T-helper 1 cell treated with Interleukin-12 subunit alpha and Interleukin-12 subunit beta and Interleukin-4 antibody, amounts not matched to agents 30 μg/mL and 1 μg/mL, for 36 hours (primary cell): ENCODE results near the gene RAD51C.
"Not testable (repeated sequence)": the region's sequence is repeated elsewhere in the genome, so short reads cannot be mapped to it uniquely, and the experiment has no call there.

Experiments used
- H3K27ac Mint-ChIP-seq: one replicate; pipeline ENCODE4 v1.8.0; 2021; ENCODE audit warnings: mild to moderate bottlenecking, mixed read lengths
- H3K27me3 Mint-ChIP-seq: one replicate; pipeline ENCODE4 v1.8.0; 2021; ENCODE audit warnings: low read depth, mixed read lengths
- H3K36me3 Mint-ChIP-seq: one replicate; pipeline ENCODE4 v1.8.0; 2021; ENCODE audit warnings: low read depth, mixed read lengths
- H3K4me1 Mint-ChIP-seq: one replicate; pipeline ENCODE4 v1.8.0; 2021; ENCODE audit warnings: low read depth, mixed read lengths
- H3K4me3 Mint-ChIP-seq: one replicate; pipeline ENCODE4 v1.8.0; 2021; ENCODE audit warnings: mild to moderate bottlenecking, moderate library complexity, mixed read lengths
- H3K9me3 Mint-ChIP-seq: one replicate; pipeline ENCODE4 v1.8.0; 2021; ENCODE audit warnings: mixed read lengths

The RAD51C gene

GRCh38 chr17:58741121-58741625, 48.8 kb downstream of the RAD51C start:
- Mint-ChIP-seq H3K4me1 (no peaks in the 10 kb centered on the region), H3K36me3 (no peaks in the 10 kb centered on the region), H3K27me3 (no peaks in the 10 kb centered on the region), H3K27ac (no peak overlapping the region), H3K4me3 (no peak overlapping the region), H3K9me3 (no peaks in the 10 kb centered on the region)

DNA sequence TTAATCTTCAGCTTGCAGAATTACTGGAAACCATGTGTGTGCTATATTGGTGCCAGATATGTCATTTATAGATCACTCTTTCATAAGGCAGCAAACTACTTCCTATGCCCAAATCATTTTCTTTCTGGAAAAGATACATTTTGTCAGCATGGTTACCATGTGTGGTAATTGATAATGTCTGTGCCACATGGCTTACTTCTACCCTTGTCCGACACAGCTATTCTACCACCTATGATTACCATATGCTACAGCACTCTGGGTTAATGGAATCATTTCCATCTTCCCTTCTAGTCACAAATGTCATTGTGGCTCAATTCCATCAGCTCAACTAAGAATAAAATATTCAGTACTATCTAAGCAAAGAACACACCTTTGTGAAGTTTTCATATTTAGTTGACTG, 55.3 kb downstream of the RAD51C start:
- Mint-ChIP-seq H3K4me1 (peaks cover 2% of the 10 kb centered on the region), H3K27ac (no peak overlapping the region), H3K9me3 (no peaks in the 10 kb centered on the region), H3K36me3 (no peaks in the 10 kb centered on the region), H3K4me3 (no peak overlapping the region), H3K27me3 (peaks cover 7% of the 10 kb centered on the region)

DNA sequence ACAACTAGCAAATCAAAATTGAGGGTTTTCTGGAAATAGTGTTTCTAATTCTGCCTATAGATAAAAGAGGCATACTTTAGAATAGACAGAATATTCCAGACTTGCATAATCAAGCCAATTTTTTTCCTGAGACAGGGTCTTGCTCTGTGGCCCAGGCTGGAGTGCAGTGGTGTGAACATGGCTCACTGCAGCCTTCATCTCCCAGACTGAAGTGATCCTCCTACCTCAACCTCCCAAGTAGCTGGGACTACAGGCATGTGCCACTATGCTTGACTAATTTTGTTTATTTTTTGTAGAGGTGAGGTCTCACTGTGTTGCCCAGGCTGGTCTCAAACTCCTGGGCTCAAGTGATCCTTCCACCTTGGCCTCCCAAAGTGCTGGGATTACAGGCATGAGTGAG, 57.2 kb downstream of the RAD51C start:
- H3K27ac Mint-ChIP-seq, H3K4me1 Mint-ChIP-seq, H3K9me3 Mint-ChIP-seq, H3K4me3 Mint-ChIP-seq, H3K36me3 Mint-ChIP-seq: not testable (repeated sequence)
- peaks cover 23% of the 10 kb centered on the region for H3K27me3 Mint-ChIP-seq

DNA sequence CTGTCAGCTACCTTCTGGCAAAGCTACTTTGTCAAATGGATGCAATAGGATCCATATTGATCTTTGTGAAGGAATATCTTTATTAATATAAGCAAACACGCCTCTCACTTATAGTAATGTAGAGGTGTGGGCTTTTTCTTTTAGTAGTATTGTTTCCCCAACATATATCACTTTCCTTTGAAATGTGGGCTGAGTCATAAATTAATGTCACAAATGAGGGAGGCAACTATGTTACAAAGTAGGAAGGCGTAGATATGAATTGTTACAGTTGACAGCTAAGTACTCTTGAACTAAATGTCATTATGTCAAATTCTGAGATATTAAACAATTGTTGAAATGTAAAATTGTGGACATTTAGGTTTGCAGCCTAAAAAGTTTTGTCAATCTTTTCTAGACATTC, 60.6 kb downstream of the RAD51C start:
- H3K4me1 Mint-ChIP-seq: peaks cover 10% of the 10 kb centered on the region
- H3K9me3 Mint-ChIP-seq: no peaks in the 10 kb centered on the region
- peaks cover 4% of the 10 kb centered on the region for H3K36me3 Mint-ChIP-seq
- no peak overlapping the region for H3K4me3 Mint-ChIP-seq
- H3K27me3 Mint-ChIP-seq: peaks cover 48% of the 10 kb centered on the region
- H3K27ac Mint-ChIP-seq: no peak overlapping the region

GRCh38 chr17:58755269-58755576, 62.8 kb downstream of the RAD51C start:
- Mint-ChIP-seq H3K9me3 (no peaks in the 10 kb centered on the region), H3K4me3 (peak overlapping the region; percentile 76), H3K27me3 (peaks cover 64% of the 10 kb centered on the region), H3K4me1 (peaks cover 10% of the 10 kb centered on the region), H3K27ac (no peak overlapping the region), H3K36me3 (peaks cover 4% of the 10 kb centered on the region)

GRCh38 chr17:58755577-58756245, 63.3 kb downstream of the RAD51C start, which contains the start of gene PPM1E:
TSS of gene PPM1E (plus strand) at chr17:58755854.
- H3K27ac Mint-ChIP-seq: peak within 1 kb of the TSS; percentile 16

GRCh38 chr17:58756246-58757161, 64.1 kb downstream of the RAD51C start:
- peak overlapping the region; percentile 16 for H3K27ac Mint-ChIP-seq

More at GRCh38 chr17:58755577-58756245, 63.3 kb downstream of the RAD51C start, which contains the start of gene PPM1E:
- H3K9me3 Mint-ChIP-seq: no peaks in the 10 kb centered on the region
- peaks cover 10% of the 10 kb centered on the region for H3K4me1 Mint-ChIP-seq
- H3K36me3 Mint-ChIP-seq: peaks cover 4% of the 10 kb centered on the region
- H3K4me3 Mint-ChIP-seq: peak within 1 kb of the TSS; percentile 93
- peaks cover 69% of the 10 kb centered on the region for H3K27me3 Mint-ChIP-seq

GRCh38 chr17:58757162-58757613, 64.8 kb downstream of the RAD51C start:
- Mint-ChIP-seq H3K9me3 (no peaks in the 10 kb centered on the region), H3K4me1 (peaks cover 10% of the 10 kb centered on the region), H3K36me3 (peaks cover 4% of the 10 kb centered on the region), H3K27me3 (peaks cover 77% of the 10 kb centered on the region), H3K27ac (no peak overlapping the region), H3K4me3 (peak overlapping the region; percentile 93)

More at GRCh38 chr17:58756246-58757161, 64.1 kb downstream of the RAD51C start:
- Mint-ChIP-seq H3K4me3 (peak overlapping the region; percentile 93), H3K27me3 (peaks cover 76% of the 10 kb centered on the region), H3K9me3 (no peaks in the 10 kb centered on the region), H3K36me3 (peaks cover 4% of the 10 kb centered on the region), H3K4me1 (peaks cover 10% of the 10 kb centered on the region)

- Mint-ChIP-seq H3K4me3 (no peak overlapping the region), H3K27ac (no peak overlapping the region), H3K4me1 (peaks cover 10% of the 10 kb centered on the region), H3K27me3 (peaks cover 65% of the 10 kb centered on the region), H3K36me3 (peaks cover 4% of the 10 kb centered on the region), H3K9me3 (no peaks in the 10 kb centered on the region)
Measured at GRCh38 chr17:58758890-58759289, 66.5 kb downstream of the RAD51C start.

GRCh38 chr17:58759522-58759921, 67.1 kb downstream of the RAD51C start:
- Mint-ChIP-seq H3K27ac (no peak overlapping the region), H3K27me3 (peaks cover 62% of the 10 kb centered on the region), H3K4me1 (peaks cover 10% of the 10 kb centered on the region), H3K4me3 (no peak overlapping the region), H3K36me3 (peaks cover 4% of the 10 kb centered on the region), H3K9me3 (no peaks in the 10 kb centered on the region)

DNA sequence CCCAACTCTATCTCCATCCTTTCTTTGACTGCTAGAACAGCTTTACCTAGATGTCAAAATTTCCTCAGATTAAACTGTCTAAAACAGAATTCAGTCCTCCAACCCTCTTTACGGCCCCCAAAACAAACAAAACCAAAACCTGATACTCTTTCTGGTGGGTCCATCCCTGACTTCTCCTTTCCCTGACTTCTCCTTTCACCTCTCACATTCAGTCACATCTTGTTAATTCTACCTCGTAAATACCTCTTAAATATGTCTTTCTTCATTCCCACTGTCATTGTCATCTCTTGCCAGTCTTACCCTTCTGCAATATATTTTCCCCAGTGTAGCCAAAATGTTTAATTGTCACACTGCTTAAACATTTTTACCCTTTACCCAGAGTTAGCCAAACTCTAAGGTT, 67.8 kb downstream of the RAD51C start:
- H3K36me3 Mint-ChIP-seq: peaks cover 4% of the 10 kb centered on the region
- no peak overlapping the region for H3K27ac Mint-ChIP-seq
- no peak overlapping the region for H3K4me3 Mint-ChIP-seq
- H3K4me1 Mint-ChIP-seq: peaks cover 6% of the 10 kb centered on the region
- H3K27me3 Mint-ChIP-seq: peaks cover 59% of the 10 kb centered on the region
- H3K9me3 Mint-ChIP-seq: no peaks in the 10 kb centered on the region

DNA sequence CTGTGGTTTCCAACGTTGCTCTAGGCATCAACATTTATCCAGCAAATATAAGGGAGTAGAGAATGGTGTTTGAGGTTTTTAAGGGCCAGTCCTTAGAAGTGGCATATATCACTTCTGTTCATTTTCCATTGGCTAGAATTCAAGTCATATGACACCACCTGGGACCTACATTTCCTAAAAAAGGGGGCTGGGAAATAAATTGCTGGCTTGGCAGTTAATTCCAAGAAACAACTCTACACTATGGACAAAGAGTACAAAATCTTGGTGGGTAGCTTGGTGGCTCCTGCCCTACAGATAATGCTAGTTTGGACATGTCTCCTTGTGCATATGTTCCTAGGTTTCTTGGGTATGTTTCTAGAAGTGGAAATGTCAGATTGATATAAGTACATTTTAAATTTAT, 70.9 kb downstream of the RAD51C start:
- Mint-ChIP-seq H3K36me3 (no peaks in the 10 kb centered on the region), H3K4me1 (no peaks in the 10 kb centered on the region), H3K4me3 (no peak overlapping the region), H3K27me3 (peaks cover 39% of the 10 kb centered on the region), H3K27ac (no peak overlapping the region), H3K9me3 (no peaks in the 10 kb centered on the region)

GRCh38 chr17:58764373-58764772, 72.0 kb downstream of the RAD51C start:
- no peaks in the 10 kb centered on the region for H3K4me1 Mint-ChIP-seq
- H3K27me3 Mint-ChIP-seq: peaks cover 30% of the 10 kb centered on the region
- H3K27ac Mint-ChIP-seq: no peak overlapping the region
- no peaks in the 10 kb centered on the region for H3K9me3 Mint-ChIP-seq
- H3K4me3 Mint-ChIP-seq: no peak overlapping the region
- no peaks in the 10 kb centered on the region for H3K36me3 Mint-ChIP-seq

DNA sequence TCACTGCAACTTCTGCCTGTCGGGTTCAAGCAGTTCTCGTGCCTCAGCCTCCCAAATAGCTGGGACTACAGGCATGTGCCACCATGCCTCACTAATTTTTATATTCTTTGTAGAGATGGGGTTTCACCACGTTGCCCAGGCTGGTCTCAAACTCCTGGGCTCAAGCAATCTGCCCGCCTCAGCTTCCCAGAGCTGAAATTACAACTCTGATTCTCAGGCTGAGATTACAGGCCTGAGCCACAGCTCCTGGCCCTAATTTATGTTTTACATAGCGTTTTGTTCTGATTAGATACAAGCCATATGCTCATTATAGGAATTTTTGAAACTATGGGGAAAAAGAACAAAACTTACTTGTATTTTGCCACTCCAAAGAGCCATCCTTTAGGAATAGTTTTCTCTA, 86.1 kb downstream of the RAD51C start:
- not testable (repeated sequence) for H3K9me3 Mint-ChIP-seq, H3K36me3 Mint-ChIP-seq, H3K27ac Mint-ChIP-seq, H3K4me1 Mint-ChIP-seq, H3K4me3 Mint-ChIP-seq
- peaks cover 20% of the 10 kb centered on the region for H3K27me3 Mint-ChIP-seq

- H3K27me3 Mint-ChIP-seq: peaks cover 20% of the 10 kb centered on the region
- no peaks in the 10 kb centered on the region for H3K9me3 Mint-ChIP-seq
- H3K4me1 Mint-ChIP-seq: no peaks in the 10 kb centered on the region
- H3K4me3 Mint-ChIP-seq: no peak overlapping the region
- H3K36me3 Mint-ChIP-seq: no peaks in the 10 kb centered on the region
- no peak overlapping the region for H3K27ac Mint-ChIP-seq
Measured at GRCh38 chr17:58779446-58779845, 87.0 kb downstream of the RAD51C start.
